ENCODE data around the gene RAMAC.
A peak's percentile ranks its signal among the peaks of the same experiment; 100 is the strongest.

RAMAC gene

DNA sequence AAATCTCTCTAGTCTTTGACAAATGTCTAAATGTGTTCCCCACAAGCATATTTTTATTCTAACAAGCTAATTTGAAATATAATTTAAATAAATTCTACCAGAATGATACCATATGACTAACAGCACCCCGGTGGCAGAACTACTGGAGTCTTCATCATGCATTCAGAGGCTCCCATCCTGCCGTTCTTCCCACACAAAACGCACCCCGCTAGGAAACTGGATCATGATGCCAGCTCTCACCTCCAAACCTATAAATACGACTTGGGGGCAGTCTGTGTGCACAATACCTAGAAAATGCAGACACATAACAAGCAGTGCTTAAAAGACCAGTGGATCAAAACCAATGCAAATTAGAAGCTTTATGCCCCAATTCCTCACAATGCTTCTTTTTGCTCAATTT, 42.0 kb upstream of the RAMAC start:
- Histone ChIP-seq H3K27ac (ENCODE audit: insufficient read depth in 1 of 2, low read depth in 1 of 2, low read length in 2 of 2, poor library complexity in 1 of 2, severe bottlenecking in 2 of 2) (no peak overlapping the region), H3K4me1 (ENCODE audit: control extremely low read depth in 1 of 4, control insufficient read depth in 4 of 4, insufficient read depth in 4 of 4, low read length in 3 of 4) (no peaks in the 10 kb centered on the region), H3K9me3 (ENCODE audit: control extremely low read depth in 1 of 5, control insufficient read depth in 4 of 5, insufficient read depth in 2 of 5, low read depth in 1 of 5, low read length in 4 of 5) (no peaks in the 10 kb centered on the region), H3K27me3 (replicated peaks in 2 of 5; ENCODE audit: control insufficient read depth in 4 of 5, insufficient read depth in 5 of 5, low read length in 4 of 5) (peaks cover 0 to 3% (median 0%) of the 10 kb centered on the region in 5 experiments), H3K36me3 (ENCODE audit: control insufficient read depth in 4 of 4, insufficient read depth in 4 of 4, low read length in 3 of 4) (no peaks in the 10 kb centered on the region), H3K4me3 (ENCODE audit: control insufficient read depth in 1 of 7, extremely low read depth in 1 of 7, insufficient read depth in 4 of 7, low read depth in 2 of 7, low read length in 6 of 7) (no peak overlapping the region)
- ChIA-PET POLR2A (no interaction called here), CTCF (interaction anchor here (1.0 kb wide), 1 partner anchor 140 kb away, joined by 3 read pairs; no protein-coding TSS in a partner anchor)
- no peak for DNase-seq
- WGBS (ENCODE audit: insufficient coverage), result 100% methylated on average over 3 of the region's 5 CpGs

DNA sequence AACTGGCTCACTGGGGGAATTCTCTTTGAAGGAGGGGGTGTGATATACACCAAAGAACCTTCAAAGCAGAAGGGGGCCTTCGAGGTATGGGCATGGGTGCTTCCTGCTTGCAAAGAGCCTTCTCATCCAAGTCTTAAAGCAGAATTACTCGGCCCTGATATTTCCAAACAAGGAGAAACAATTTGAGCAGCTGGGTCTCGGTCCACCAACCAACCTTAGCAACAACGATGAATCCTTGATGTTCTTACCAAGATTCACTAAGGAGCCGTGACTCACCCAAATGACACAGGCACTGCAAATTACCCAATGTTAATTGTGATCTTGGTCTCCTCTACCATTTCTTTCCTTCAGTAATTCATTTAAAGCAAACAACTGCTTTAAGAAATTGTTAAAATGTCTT, 41.2 kb upstream of the RAMAC start:
- peak in 2 of 3 donors; percentile 9 to 14 for DNase-seq
- no peaks in the 10 kb centered on the region for H3K36me3 ChIP-seq (ENCODE audit: control insufficient read depth in 4 of 4, insufficient read depth in 4 of 4, low read length in 3 of 4)
- peaks cover 0 to 3% (median 0%) of the 10 kb centered on the region in 5 experiments for H3K27me3 ChIP-seq (replicated peaks in 2 of 5; ENCODE audit: control insufficient read depth in 4 of 5, insufficient read depth in 5 of 5, low read length in 4 of 5)
- POLR2A ChIA-PET, result no interaction called here
- CTCF ChIA-PET, result interaction anchor here (1.0 kb wide), 1 partner anchor 48 kb away, joined by 3 read pairs; no protein-coding TSS in a partner anchor
- H3K9me3 ChIP-seq (ENCODE audit: control extremely low read depth in 1 of 5, control insufficient read depth in 4 of 5, insufficient read depth in 2 of 5, low read depth in 1 of 5, low read length in 4 of 5), result no peaks in the 10 kb centered on the region
- WGBS (ENCODE audit: insufficient coverage), result 85% methylated on average over 5 of the region's 5 CpGs
- H3K4me1 ChIP-seq (ENCODE audit: control extremely low read depth in 1 of 4, control insufficient read depth in 4 of 4, insufficient read depth in 4 of 4, low read length in 3 of 4), result no peaks in the 10 kb centered on the region
- no peak overlapping the region for H3K27ac ChIP-seq (ENCODE audit: insufficient read depth in 1 of 2, low read depth in 1 of 2, low read length in 2 of 2, poor library complexity in 1 of 2, severe bottlenecking in 2 of 2)
- H3K4me3 ChIP-seq (ENCODE audit: control insufficient read depth in 1 of 7, extremely low read depth in 1 of 7, insufficient read depth in 4 of 7, low read depth in 2 of 7, low read length in 6 of 7), result no peak overlapping the region

DNA sequence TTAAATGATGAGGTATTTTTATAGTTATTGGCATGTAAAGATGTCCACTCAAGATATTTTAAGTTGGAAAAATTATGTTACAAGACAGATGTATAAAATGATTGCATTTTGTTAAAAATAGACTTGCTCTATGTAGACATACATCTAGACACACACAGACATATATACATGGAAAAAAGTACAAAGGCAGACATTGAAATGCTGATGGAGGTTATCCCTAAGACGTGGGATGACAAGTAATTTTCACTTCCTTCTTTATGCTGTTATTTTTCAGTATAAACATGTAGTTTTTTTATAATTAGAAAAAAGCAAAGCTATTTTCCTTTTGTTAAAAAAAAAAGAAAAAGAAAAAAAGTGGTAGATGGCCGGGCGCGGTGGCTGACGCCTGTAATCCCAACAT, 40.7 kb upstream of the RAMAC start:
- CTCF ChIA-PET, result interaction anchor here (1.0 kb wide), 1 partner anchor 48 kb away, joined by 3 read pairs; no protein-coding TSS in a partner anchor
- Histone ChIP-seq H3K4me1 (ENCODE audit: control extremely low read depth in 1 of 4, control insufficient read depth in 4 of 4, insufficient read depth in 4 of 4, low read length in 3 of 4) (no peaks in the 10 kb centered on the region), H3K4me3 (ENCODE audit: control insufficient read depth in 1 of 7, extremely low read depth in 1 of 7, insufficient read depth in 4 of 7, low read depth in 2 of 7, low read length in 6 of 7) (no peak overlapping the region), H3K9me3 (ENCODE audit: control extremely low read depth in 1 of 5, control insufficient read depth in 4 of 5, insufficient read depth in 2 of 5, low read depth in 1 of 5, low read length in 4 of 5) (no peaks in the 10 kb centered on the region), H3K36me3 (ENCODE audit: control insufficient read depth in 4 of 4, insufficient read depth in 4 of 4, low read length in 3 of 4) (no peaks in the 10 kb centered on the region), H3K27ac (ENCODE audit: insufficient read depth in 1 of 2, low read depth in 1 of 2, low read length in 2 of 2, poor library complexity in 1 of 2, severe bottlenecking in 2 of 2) (no peak overlapping the region), H3K27me3 (replicated peaks in 2 of 5; ENCODE audit: control insufficient read depth in 4 of 5, insufficient read depth in 5 of 5, low read length in 4 of 5) (peaks cover 0 to 3% (median 0%) of the 10 kb centered on the region in 5 experiments)
- POLR2A ChIA-PET, result no interaction called here
- WGBS (ENCODE audit: insufficient coverage), result no CpG with 5 or more reads among the region's 5 CpGs
- DNase-seq, result no peak

DNA sequence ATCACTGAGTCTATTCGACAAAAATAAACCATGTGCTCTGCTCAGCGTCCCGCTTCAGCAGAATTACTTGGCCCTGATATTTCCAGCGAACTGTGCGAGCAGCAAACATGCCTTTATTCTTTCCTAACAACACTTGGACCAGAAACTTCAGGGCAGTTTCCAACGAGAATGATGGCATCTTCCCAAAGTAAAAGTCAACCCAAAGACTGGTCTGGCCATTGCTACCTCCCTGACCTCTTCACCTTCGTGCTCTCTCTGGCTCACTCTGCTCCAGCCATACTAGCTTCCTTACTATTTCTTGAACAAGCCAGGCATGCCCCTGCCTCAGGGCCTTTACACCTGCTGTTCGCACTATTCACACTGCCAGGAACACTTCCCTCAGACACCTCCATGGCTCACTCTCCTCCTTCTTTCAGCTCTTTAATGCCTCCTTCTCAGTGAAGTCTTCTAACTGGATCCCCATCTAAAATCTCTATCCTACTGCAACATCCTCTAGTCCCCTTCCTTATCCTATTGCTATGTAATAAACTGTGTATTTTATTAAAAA, 39.8 kb upstream of the RAMAC start:
- WGBS (ENCODE audit: insufficient coverage), result 92% methylated on average over 8 of the region's 8 CpGs
- H3K27me3 ChIP-seq (replicated peaks in 2 of 5; ENCODE audit: control insufficient read depth in 4 of 5, insufficient read depth in 5 of 5, low read length in 4 of 5), result peaks cover 0 to 4% (median 0%) of the 10 kb centered on the region in 5 experiments
- H3K9me3 ChIP-seq (ENCODE audit: control extremely low read depth in 1 of 5, control insufficient read depth in 4 of 5, insufficient read depth in 2 of 5, low read depth in 1 of 5, low read length in 4 of 5), result no peaks in the 10 kb centered on the region
- DNase-seq, result no peak
- no peak overlapping the region for H3K27ac ChIP-seq (ENCODE audit: insufficient read depth in 1 of 2, low read depth in 1 of 2, low read length in 2 of 2, poor library complexity in 1 of 2, severe bottlenecking in 2 of 2)
- CTCF ChIA-PET, result interaction anchor here (1.3 kb wide), 1 partner anchor 14 kb away, joined by 4 read pairs; no protein-coding TSS in a partner anchor
- H3K4me1 ChIP-seq (ENCODE audit: control extremely low read depth in 1 of 4, control insufficient read depth in 4 of 4, insufficient read depth in 4 of 4, low read length in 3 of 4), result no peaks in the 10 kb centered on the region
- no peak overlapping the region for H3K4me3 ChIP-seq (ENCODE audit: control insufficient read depth in 1 of 7, extremely low read depth in 1 of 7, insufficient read depth in 4 of 7, low read depth in 2 of 7, low read length in 6 of 7)
- POLR2A ChIA-PET, result no interaction called here
- H3K36me3 ChIP-seq (ENCODE audit: control insufficient read depth in 4 of 4, insufficient read depth in 4 of 4, low read length in 3 of 4), result no peaks in the 10 kb centered on the region

DNA sequence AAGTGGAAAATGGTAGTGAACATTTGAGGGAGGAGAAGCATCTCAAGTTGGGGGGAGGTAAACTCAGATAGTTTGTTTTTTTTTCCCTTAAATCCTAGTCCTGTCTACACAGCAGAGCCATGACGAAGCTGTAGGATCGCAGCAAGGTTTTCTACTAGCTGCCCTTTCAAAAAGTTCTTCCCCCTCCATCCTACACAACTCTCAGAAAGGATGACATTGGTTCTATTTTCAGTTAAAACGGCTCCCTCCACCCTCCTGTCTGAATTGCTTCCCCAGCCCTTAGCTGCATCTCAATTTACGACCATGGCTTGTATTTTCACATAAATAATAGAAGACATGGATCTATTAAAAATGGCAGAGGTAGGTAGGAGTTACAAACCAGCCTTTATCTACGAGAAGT, 35.7 kb upstream of the RAMAC start:
- 100% methylated on average over 2 of the region's 5 CpGs for WGBS (ENCODE audit: insufficient coverage)
- no peak overlapping the region for H3K27ac ChIP-seq (ENCODE audit: insufficient read depth in 1 of 2, low read depth in 1 of 2, low read length in 2 of 2, poor library complexity in 1 of 2, severe bottlenecking in 2 of 2)
- H3K27me3 ChIP-seq (replicated peaks in 2 of 5; ENCODE audit: control insufficient read depth in 4 of 5, insufficient read depth in 5 of 5, low read length in 4 of 5), result peaks cover 0 to 8% (median 3%) of the 10 kb centered on the region in 5 experiments
- no peak overlapping the region for H3K4me3 ChIP-seq (ENCODE audit: control insufficient read depth in 1 of 7, extremely low read depth in 1 of 7, insufficient read depth in 4 of 7, low read depth in 2 of 7, low read length in 6 of 7)
- DNase-seq, result no peak
- CTCF ChIA-PET, result no interaction called here
- peaks cover 2 to 14% (median 9%) of the 10 kb centered on the region in 4 experiments for H3K4me1 ChIP-seq (ENCODE audit: control extremely low read depth in 1 of 4, control insufficient read depth in 4 of 4, insufficient read depth in 4 of 4, low read length in 3 of 4)
- POLR2A ChIA-PET, result no interaction called here
- H3K36me3 ChIP-seq (ENCODE audit: control insufficient read depth in 4 of 4, insufficient read depth in 4 of 4, low read length in 3 of 4), result no peaks in the 10 kb centered on the region
- no peaks in the 10 kb centered on the region for H3K9me3 ChIP-seq (ENCODE audit: control extremely low read depth in 1 of 5, control insufficient read depth in 4 of 5, insufficient read depth in 2 of 5, low read depth in 1 of 5, low read length in 4 of 5)

DNA sequence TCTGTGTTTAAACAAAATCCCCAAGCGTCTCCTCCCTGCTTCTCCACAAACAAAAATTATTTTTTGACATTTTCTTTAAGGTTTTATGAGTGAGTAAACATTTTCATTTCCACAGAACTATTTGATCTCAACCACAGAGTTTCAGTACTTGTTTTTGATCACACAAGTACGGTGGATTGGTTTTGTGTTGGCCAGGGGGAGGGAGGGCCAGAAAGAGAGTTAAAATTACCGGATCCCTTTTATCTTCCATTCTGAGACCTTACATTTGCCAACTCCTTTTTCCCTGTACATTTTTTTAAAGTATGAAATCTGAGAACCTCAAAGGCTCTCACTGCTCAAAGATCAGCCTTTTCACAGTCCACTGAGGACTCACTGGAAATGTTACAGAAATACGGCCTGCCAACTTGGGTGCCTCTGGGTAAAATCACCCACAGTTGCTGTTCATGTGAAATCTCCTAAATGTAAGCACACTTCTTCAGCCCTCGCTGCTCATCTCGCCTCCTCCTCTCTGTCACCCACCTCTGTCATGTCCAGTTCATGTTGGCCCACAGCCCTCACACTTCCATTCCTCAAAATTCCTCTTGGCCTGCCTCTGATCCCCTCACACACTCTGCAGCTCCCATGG, 35.2 kb upstream of the RAMAC start:
- DNase-seq, result no peak
- WGBS (ENCODE audit: insufficient coverage), result 96% methylated on average over 4 of the region's 6 CpGs
- Histone ChIP-seq H3K4me3 (ENCODE audit: control insufficient read depth in 1 of 7, extremely low read depth in 1 of 7, insufficient read depth in 4 of 7, low read depth in 2 of 7, low read length in 6 of 7) (no peak overlapping the region), H3K9me3 (ENCODE audit: control extremely low read depth in 1 of 5, control insufficient read depth in 4 of 5, insufficient read depth in 2 of 5, low read depth in 1 of 5, low read length in 4 of 5) (no peaks in the 10 kb centered on the region), H3K27me3 (replicated peaks in 2 of 5; ENCODE audit: control insufficient read depth in 4 of 5, insufficient read depth in 5 of 5, low read length in 4 of 5) (peaks cover 0 to 8% (median 3%) of the 10 kb centered on the region in 5 experiments), H3K27ac (ENCODE audit: insufficient read depth in 1 of 2, low read depth in 1 of 2, low read length in 2 of 2, poor library complexity in 1 of 2, severe bottlenecking in 2 of 2) (no peak overlapping the region), H3K4me1 (ENCODE audit: control extremely low read depth in 1 of 4, control insufficient read depth in 4 of 4, insufficient read depth in 4 of 4, low read length in 3 of 4) (peaks cover 2 to 14% (median 9%) of the 10 kb centered on the region in 4 experiments), H3K36me3 (ENCODE audit: control insufficient read depth in 4 of 4, insufficient read depth in 4 of 4, low read length in 3 of 4) (no peaks in the 10 kb centered on the region)
- ChIA-PET POLR2A (no interaction called here), CTCF (no interaction called here)

DNA sequence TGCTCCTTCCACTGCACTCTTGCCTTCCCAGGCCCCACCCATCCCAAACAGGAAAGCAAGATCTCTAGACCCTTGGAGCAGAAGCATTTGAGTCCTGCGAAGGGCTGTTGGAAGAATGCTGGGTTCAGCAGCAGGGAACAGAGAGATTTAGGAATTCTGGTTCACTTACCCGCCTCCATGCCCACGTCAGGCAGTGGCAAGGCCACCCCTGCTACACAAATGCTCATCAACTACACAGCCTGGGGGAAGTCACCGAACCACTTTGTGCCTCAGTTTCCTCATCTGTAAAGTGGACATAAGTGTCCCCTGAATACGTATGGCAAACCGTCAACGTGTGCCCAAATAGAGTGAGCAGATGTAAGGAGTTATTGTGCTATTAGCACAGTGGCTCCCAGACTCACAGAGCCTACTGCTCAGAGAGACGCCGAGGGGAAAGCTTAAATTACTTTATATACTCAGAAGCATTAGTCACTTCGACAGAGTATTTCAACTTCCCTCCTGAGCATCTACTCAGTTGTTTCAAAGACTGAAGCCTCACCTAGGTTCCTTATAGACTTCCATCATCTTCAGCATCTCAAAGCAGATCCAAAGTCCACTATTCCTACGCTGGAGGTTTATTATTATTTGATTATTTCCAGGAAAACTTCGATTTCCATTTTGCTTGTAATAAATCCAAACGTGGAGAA, 34.4 kb upstream of the RAMAC start:
- Histone ChIP-seq H3K27me3 (replicated peaks in 2 of 5; ENCODE audit: control insufficient read depth in 4 of 5, insufficient read depth in 5 of 5, low read length in 4 of 5) (peaks cover 0 to 8% (median 3%) of the 10 kb centered on the region in 5 experiments), H3K27ac (ENCODE audit: insufficient read depth in 1 of 2, low read depth in 1 of 2, low read length in 2 of 2, poor library complexity in 1 of 2, severe bottlenecking in 2 of 2) (no peak overlapping the region), H3K4me3 (ENCODE audit: control insufficient read depth in 1 of 7, extremely low read depth in 1 of 7, insufficient read depth in 4 of 7, low read depth in 2 of 7, low read length in 6 of 7) (peak overlapping the region; percentile 20 to 81 (median 65)), H3K4me1 (ENCODE audit: control extremely low read depth in 1 of 4, control insufficient read depth in 4 of 4, insufficient read depth in 4 of 4, low read length in 3 of 4) (peaks cover 2 to 14% (median 9%) of the 10 kb centered on the region in 4 experiments), H3K9me3 (ENCODE audit: control extremely low read depth in 1 of 5, control insufficient read depth in 4 of 5, insufficient read depth in 2 of 5, low read depth in 1 of 5, low read length in 4 of 5) (no peaks in the 10 kb centered on the region), H3K36me3 (ENCODE audit: control insufficient read depth in 4 of 4, insufficient read depth in 4 of 4, low read length in 3 of 4) (no peaks in the 10 kb centered on the region)
- peak in 2 of 3 donors; percentile 55 to 62 for DNase-seq
- ChIA-PET CTCF (no interaction called here), POLR2A (no interaction called here)
- WGBS (ENCODE audit: insufficient coverage), result 59% methylated on average over 12 of the region's 13 CpGs
